Measurements from ENCODE around the gene TIE1.

Gene TIE1

DNA sequence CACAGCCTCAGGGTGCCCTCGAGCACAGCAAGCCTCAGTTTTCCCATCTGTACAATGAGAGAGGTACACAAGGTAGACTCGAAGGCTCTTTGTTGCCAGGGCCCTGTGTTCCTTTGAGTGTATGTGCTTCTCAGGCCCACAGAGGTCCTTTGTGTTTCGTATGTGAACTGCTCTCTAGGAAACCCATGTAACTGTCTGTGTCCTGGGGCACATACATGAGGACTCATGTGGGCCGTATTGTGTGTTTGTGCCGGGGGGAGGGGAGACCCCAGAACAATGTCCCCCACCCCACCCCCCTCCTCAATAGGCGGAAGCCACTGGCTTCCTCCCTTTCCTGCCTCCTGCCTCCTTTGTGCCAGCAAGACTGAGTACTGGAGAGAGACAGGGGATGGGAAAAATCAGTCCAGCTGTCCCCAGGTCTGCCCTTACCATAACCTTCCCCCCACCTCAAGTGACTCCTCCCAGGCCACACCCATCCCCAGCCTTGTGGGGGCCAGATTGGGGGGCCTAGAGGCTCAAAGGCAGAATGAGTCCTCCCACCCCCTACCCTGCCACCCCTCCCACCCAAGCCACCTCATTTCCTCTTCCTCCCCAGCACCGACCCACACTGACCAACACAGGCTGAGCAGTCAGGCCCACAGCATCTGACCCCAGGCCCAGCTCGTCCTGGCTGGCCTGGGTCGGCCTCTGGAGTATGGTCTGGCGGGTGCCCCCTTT is at the start of gene TIE1:
Gene TIE1 (plus strand): TSS at position 605 of the 717 bp plus-strand sequence. CDS start 90 bp downstream, at position 695.
- no peak for DNase-seq

DNA sequence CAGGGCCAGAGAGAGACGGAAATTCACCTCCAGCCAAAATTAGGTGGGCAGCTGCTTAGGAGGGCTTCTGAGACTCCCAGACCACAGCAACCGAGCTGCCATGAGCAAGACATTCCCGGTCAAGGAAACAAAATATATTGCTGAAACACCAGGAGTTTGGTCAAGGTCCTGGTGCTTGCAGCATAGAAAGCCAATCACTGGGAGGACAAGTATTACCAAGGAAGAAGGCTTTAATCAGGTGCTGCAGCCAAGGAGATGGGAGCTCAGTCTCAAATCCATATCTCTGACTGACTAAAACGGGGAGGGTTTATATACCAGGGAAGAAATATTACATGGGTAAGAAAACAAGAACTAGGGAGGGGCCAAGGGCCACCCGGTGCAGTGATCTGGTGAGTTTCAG is 49.8 kb upstream of the TIE1 start:
- no peak for DNase-seq

DNA sequence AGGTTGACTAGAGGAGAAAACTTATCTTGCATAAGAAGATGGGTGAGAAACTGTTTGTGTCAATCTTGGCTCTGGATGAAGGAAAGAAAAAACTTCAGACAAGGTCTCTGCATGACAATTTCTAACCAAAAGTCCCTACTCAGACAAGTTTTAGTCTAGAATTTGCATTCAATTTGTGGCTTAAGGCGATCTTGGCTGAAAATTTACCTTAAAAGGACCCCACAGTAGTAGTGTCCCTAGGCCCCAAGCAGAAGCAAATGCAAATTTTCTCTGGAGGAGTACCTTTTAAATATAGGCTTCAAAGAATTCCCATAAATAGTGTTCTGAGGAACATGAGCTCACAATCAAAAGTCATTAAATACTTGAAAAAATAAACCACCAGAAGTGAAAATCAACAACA is 48.6 kb upstream of the TIE1 start:
- no peak for DNase-seq

DNA sequence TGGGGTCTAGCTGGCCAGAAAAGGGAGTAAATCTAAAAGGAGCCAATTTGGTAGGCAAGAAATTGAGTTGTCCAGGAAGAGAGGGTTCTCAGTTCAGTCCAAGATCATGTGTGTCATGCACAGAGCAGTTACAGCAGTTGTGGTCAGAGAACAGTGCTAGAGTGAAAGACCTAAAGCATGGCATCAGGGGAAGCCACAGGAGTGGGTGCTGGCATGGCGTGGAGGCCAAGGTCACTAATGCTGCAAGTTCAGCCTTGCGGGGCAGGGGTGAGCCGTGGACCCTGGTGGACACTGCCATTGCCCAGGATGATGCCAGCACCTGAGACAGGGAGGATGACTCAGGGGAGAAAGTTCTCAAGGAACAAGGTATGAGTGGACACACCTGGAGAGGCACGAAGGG is 47.6 kb upstream of the TIE1 start:
- no peak for DNase-seq

DNA sequence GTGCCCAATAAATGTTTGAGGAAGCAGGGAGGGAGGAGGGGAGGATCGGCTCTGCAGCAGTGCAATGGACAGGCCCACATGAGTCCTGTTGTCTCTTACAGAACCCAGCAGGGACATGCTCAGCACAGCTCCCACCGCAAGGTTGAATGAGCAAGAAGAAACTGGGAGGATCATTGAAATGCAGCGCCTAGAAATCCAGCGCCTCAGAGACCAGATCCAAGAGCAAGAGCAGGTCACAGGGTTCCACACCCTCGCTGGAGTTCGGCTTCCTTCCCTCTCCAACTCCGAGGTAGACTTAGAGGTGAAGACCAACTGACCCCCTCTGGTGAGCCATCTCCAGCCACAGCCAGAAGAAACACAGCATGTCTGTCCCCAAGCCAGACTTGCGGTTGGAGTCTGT is 46.9 kb upstream of the TIE1 start:
- no peak for DNase-seq

DNA sequence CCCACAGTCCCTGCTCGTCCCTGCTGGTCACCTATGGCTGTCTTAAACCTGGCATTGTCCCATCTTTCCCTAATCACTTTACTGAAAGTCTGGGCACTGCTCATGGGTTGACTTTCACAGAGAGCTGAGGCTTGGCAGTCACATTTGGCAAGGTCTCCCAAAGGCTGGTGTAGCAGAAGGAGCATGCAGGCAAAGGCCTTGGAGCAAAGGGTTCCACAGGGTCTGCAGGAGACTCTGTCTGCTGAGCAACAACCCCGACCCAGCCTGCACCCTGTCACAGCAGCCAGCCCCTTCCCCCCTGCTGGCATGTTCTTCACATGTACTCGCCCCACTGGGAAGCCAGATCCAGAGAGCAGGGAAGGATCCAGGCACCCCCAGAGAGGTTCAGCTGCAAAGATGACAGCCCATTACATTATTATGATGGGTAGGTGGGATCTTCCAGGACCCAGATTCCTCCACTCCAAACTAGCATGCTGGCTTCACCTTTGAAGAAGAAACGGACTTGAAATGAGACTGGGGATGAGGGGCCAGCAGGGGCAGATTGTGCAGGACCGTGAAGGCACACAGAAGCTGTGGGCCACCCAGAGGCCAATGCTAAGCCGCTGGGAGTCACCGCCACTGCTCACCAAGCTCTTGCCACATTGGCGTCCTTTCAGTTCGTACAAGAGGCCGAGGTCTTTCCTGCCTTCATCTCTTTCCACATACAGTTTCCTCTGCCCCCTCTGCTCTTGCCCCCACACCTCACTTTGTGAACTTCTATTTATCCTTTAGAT is 45.2 kb upstream of the TIE1 start:
- no peak for DNase-seq

DNA sequence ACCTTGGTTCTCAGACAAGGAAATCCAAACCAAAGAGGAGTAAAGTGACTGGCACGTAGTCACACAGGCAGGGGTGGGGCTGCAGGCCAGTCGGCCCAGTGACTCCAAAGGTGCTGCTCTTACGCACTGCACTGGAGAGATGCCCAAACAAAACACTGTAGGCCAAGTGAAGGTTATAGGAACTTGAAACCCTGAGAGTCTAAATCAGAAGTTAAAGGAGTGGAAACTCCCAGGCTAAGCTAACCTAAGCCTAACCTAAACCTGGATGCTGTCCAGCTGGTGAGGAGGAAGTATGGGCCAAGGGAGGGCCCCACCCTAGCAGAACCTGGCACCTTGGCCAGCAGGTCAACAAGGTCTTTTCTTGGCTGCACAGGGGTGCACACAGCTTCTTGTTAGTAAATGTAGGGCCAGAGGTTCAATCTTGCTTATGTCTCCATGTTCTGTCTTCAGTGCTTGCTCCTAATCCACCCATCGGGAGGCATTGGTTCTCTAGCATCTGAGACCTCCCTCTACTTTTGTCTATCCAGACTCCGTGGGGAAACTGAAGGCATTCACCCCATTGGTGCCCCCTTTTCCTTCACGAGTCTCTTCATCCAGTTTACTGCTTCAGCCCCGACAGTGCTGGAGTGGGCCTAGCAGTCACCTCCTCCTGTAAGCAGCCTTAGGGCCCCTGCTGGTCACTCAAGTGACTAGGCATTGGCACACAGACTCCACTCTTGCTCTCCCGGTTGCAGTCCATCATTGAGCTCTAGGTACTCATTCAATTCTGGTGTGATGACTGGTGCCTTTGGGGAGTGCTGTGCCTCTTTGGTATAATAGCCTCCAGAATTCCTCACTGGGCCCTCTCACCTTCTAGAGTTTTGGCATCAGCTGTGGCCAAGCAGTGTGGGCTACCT is 43.9 kb upstream of the TIE1 start:
- no peak for DNase-seq

DNA sequence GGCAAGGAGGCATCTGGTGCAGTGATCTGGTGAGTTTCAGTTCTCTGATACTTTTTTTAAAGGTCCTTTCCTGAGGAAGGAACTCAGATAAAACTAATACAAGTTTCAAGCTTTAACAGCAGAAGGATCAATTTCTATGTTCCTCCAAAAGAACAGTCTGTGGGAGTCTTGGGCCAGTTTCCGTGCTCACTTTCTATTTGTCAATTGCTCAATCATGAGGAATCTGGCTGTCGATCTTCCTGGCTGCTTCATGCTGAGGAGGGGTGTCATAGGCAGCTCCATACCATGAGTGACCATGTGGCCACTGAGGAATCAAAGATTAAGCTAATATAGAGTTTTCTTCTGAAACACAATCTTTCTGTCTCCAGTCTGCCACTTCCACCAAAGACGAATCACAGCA is 42.4 kb upstream of the TIE1 start:
- no peak for DNase-seq

DNA sequence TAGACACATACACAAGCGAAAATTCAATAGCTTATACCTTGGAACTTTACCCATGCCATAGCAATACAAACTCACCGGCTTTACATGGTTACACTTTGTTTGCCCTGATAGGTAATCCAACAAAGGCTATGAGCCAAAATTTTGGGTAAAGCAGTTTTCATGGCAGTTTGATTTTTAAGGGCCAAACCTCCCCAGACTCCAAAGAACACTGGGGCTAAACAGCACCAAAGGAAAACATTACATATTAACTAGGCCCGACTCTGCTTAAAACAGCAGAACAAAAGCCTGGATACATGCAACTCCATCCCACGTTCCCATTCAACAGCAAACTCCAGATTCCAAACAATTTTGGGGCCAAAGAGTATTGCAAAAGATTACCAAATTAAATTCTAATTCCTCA is 35.4 kb upstream of the TIE1 start:
- DNase-seq, result no peak

DNA sequence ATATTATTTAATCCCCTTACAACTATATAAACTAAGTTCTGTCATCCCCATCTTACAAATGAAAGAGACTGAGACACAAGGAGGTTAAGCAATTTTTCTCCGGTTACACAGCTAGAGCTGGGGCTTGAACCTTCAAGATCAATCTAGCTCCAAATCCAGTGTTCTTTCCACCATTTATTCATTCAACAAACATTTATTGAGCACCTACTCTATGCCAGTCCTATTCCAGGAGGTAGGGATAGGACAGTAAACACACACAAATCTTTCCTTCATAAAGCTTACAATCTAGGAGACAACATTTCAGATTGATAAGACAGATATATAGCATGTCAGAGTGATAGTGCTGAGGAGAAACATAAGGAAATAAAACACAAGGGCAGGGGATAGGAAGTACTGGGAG is 33.9 kb upstream of the TIE1 start:
- no peak for DNase-seq

DNA sequence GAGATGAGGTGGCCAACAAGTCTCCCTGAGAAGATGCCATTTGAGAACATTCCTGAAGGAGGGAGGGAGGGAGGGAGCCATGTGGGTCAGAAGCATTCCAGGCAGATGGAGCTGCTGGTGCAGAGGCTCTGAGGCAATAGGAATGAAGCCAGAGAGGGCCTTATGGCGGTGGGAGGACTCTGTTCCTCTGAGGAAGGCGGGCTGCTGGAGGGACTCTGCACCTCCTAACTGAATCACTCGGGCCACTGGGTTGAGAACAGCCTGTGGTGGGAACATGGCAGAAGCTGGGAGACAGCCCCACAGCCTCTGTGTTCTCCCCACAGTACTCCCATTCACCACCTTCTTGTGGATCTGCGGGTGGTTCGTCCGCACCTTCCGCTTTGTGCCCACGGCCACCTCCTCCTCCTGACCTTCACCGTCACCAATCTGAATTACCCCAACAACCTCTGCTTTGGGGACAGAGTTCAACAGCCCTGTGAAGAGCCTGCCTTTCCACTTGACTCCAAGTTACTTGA is 33.4 kb upstream of the TIE1 start:
- DNase-seq, result no peak

DNA sequence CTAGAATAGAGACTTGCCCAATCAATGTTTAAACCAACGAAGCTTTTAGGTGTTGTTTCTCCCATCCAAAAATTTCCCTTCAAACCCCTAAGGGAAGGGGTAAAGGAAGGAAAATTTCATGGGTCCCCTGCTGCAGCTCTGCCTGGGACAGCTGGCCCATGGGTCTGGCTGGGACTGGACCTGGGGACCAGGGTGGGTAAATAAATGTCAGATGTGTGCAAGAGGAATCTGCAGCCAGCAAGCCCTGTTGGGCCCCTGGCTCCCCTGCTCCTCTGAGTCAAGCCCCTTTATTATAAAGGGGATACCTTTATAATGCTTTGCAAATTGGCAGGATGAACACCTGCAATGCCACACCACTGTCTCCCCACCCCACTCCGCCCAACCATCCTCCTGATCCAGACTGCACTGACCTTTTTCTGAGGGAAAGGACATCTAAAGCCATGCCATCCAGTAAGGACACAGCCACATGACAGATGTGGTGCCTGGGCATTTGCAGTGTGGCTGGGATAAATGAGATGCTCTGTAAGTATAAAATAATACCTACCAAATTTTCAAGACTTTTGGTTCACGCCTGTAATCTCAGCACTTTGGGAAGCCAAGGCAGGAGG is 32.9 kb upstream of the TIE1 start:
- no peak for DNase-seq

DNA sequence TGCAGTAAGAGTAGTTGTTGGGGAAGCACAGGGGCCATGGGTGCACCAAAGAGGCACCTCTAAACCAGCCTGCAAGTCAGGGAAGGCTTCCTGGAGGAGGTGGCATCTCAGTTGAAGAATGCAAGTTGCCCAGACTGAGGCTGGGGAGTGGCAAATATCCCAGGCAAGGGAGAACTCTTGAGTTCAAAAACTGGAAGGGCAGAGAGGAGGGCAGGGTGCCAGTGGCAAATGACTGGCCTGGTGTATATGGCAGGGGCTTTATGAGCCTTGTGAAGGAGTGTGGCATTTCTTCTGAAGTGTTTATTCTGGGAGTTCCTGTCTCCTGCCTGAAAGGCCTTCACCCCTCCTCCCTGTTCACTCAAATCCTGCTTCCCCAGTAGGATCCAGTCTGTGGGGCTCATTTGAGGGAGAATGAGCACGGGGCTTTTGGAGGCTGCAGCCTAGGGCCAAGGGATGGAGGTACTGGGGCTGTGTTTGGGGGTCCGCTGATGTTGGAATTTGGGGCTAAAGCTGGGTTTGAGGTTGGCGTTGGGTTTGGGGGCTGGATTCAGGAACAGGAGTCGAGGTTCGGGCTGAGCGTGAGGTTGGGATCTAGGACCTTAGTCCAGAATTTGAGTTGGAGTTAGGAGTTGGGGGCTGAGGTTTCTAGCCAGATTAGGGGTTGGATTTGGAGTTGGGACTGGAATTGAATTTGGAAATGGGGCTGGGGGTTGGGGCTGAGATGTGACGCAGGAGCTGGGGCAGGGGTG is 31.0 kb upstream of the TIE1 start, which contains the start of gene TMEM125:
Gene TMEM125 (plus strand): TSS at position 357 of the 749 bp plus-strand sequence. CDS start 2,740 bp downstream, outside the sequence.
- no peak for DNase-seq

DNA sequence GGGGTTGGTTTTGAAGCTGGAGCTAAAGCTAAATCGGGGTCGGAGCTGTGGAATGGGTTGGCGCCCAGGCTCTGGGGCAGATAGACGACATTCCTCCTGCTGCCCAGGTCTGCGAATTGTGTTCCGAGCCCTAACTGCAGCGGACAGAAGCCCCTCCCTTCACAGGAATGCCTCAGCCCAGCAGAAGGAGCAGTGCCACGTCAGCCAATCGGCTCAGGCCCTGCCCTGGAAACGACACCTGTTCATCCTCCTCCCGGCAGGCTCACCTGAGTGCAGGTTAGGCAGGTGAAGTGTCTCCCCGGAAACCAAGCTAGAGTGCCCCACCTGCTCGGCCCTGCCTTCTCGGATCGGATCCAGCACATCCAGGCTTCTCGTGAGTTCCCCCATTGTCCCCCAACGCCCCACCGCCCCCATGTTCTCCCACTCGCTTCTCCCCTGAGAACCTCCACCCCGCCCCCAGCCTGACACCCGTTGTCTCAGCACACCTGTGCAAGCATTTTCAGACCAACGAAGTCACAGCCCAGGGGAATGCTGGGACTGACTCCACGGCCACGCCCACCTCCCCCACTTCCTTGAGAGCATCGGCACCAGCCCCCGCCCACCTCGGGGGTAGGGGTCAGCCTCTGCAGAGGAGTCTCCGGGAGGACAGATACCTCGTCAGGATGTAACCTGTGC is 30.2 kb upstream of the TIE1 start:
- DNase-seq, result no peak

DNA sequence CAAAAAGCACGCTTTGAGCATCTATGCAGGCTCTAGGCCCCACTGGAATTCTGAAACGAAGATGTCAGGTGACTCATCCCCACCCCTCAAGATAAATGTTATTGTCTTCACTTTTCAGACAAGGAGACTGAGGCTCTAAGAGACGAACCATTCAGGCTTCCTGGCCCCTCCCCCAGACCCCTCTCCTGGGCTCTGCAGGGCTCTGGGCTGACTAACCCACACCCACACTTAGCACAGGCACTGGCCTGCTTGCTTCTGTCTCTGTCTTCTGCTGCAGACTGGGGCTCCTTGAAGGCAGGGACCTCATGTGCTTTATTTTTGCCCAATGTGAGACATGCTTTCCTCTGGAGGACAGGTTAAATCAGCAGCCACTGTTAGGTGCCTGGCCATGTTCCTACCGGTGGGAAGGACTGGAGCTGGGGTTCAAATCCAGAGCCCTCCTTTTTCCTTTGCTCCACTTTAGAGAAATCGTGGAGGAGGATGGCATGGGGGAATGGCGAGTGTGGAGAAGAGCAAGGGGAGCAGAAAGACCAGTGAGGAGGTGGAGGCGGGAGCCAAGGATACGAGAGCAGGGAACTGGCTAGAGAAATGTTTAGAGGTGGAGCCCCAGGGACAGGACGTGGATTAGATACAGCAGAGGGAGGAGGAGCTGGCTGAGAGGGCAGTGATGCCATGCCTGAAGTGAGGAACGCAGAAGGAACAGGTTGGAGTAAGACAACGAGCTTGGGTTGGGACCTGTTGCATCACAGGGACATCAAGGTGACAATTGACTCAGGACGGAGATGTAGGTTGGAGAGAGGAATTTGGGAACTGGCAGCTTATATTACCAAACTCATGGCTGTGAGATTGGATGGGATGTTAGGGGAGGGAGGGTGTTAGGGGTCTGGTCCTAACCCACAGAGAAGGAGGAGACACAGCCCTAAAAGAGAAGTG is 29.3 kb upstream of the TIE1 start:
- DNase-seq, result no peak

DNA sequence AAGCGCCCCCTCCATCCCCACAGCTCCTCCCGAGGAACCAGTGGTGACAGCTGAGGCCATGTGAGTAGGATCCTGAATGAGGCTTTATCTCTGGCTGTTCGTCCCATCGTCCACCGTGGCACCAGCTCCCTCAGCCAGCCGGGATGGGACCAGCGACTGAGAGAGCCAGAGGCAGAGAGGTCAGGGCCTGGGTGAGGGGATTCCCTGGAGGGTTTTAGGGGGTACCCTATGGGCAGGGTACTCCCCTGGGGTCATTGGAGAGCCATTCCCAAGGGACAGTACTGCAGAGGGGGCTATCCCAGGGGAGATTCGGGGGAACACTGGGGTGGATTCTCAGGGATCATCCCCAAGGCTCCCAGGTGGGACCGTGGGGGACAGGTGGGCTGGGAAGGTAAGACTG is 28.6 kb upstream of the TIE1 start:
- no peak for DNase-seq

DNA sequence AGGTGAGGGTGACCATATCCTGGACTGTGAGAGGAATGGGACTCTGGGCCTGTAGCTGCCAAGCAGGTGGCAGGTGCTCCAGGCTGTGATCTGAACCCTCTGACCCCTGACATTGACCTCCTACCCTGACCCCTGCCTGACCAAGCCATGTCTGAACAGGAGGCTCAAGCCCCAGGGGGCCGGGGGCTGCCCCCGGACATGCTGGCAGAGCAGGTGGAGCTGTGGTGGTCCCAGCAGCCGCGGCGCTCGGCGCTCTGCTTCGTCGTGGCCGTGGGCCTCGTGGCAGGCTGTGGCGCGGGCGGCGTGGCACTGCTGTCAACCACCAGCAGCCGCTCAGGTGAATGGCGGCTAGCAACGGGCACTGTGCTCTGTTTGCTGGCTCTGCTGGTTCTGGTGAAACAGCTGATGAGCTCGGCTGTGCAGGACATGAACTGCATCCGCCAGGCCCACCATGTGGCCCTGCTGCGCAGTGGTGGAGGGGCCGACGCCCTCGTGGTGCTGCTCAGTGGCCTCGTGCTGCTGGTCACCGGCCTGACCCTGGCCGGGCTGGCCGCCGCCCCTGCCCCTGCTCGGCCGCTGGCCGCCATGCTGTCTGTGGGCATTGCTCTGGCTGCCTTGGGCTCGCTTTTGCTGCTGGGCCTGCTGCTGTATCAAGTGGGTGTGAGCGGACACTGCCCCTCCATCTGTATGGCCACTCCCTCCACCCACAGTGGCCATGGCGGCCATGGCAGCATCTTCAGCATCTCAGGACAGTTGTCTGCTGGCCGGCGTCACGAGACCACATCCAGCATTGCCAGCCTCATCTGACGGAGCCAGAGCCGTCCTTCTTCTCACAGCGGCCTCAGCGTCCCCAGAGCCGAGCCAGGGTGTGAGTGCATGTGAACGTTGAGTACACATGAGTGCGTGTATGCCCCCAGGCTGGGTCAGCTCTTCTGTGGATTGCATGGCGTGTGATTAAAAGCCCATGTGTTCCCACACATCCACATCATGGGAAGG is 27.9 kb upstream of the TIE1 start:
- DNase-seq, result no peak

DNA sequence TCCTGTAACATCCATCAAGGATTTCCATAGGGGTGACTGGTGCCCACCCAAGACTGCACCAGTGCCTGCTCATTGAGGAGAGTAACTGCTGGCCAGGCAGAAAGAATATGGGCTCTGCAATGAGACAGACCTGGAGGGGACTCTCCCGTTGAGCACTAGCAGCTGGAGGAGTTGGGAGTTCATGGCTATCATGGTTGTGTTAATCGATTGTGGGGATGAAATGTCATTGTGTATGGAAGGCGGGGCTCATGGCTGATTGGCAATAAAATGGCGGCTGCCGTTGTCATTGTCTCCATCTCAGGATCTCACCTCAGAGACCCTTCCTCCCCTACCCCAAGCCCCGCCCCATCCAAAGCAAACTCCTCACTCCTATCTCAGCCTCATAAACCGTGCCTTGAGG is 27.1 kb upstream of the TIE1 start:
- DNase-seq, result no peak

Measured in inflammatory macrophage treated with lipopolysaccharide for 4 hours (primary cell).